Left forelimb (tissue), 1 donor: ENCODE measurements around the gene KIF26B.
"Not testable (repeated sequence)": the region's sequence is repeated elsewhere in the genome, so short reads cannot be mapped to it uniquely, and the experiment has no call there.

Experiments used
- DNase-seq: peaks from one replicate; pipeline ENCODE4 v3.0.0-alpha.2; 2018; ENCODE audit warnings: low spot score

KIF26B gene

GRCh38 chr1:245323765-245324164 lies 169.0 kb downstream of the KIF26B start:
- DNase-seq = not testable (repeated sequence)

- DNase-seq = no peak
These were observed 171.4 kb downstream of the KIF26B start for GRCh38 chr1:245325922-245326795.

DNA sequence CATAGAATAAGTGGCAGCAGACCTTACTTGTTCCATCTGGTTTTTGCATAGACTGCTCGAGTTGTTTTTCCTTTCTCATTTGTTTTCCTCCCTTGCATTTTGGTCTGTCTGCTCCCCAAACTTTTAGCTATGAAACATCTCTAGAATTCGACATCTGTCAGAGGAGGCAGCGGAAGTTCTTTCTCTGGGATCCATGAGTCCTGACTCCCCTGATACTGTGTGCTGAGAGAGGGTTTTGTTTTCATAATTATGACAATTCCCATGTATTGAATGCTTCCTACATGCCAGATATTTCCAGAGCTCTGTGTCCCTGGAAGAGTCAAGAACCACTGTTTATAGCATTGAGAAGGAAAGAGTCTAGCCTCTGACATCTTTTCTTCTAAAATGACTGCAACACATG lies 172.6 kb downstream of the KIF26B start:
- DNase-seq = no peak

- no peak for DNase-seq
These were observed 173.1 kb downstream of the KIF26B start for GRCh38 chr1:245327842-245328241.

DNA sequence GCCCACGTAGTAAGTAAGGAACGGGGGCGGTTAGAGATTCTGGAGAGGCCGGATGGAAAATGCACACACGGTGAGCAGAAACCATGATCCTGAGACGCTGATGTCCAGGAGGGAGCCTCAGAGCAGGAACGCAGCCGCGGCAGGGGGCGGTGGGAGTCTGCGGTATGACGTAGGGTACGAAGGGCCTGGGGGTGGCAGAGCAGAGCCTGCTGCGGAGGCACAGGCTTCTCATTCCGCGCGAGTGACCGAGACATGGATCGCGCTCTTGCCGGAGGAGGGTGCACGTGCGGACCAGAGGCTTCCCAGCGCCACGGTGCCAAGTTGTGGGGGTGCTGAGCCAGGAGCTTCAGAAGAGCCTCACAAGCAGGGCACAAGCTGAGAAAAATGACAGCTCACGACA lies 176.2 kb downstream of the KIF26B start:
- DNase-seq = no peak

- no peak for DNase-seq
These were observed 177.3 kb downstream of the KIF26B start for GRCh38 chr1:245332085-245332484.

- DNase-seq = no peak
These were observed 177.7 kb downstream of the KIF26B start for GRCh38 chr1:245332513-245332912.

DNA sequence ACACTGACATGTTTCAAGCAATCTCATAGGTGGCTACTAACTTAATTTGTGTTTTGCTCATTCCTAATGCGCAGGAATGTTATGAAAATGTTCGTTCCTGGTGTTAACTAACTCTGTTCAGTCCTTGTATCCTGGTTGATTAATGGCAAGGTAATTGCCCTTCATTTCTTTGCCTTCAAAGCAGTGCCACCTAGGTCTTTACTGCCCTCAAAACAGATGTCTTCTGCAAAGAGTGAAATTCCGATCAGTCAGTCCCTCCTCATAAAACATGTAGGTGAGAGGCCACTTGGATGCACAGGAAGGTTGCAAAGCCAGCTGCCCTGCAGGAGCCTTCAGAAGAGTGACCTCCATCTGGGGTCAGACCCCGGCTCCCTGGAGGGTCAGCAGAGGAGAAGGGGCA lies 179.4 kb downstream of the KIF26B start:
- DNase-seq = no peak

GRCh38 chr1:245334827-245335490 lies 180.2 kb downstream of the KIF26B start:
- no peak for DNase-seq

DNA sequence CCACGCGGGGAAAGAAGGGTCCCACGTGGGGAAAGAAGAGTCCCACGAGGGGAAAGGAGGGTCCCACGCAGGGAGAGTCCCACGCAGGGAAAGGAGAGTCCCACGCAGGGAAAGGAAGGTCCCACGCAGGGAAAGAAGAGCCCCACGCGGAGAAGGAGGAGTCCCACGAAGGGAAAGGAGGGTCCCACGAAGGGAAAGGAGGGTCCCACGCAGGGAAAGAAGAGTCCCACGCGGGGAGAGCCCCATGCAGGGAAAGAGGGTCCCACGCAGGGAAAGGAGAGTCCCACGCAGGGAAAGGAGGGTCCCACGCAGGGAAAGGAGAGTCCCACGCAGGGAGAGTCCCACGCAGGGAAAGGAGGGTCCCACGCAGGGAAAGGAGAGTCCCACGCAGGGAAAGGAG lies 180.9 kb downstream of the KIF26B start:
- DNase-seq = not testable (repeated sequence)

GRCh38 chr1:245336149-245336983 lies 181.6 kb downstream of the KIF26B start:
- DNase-seq = no peak

DNA sequence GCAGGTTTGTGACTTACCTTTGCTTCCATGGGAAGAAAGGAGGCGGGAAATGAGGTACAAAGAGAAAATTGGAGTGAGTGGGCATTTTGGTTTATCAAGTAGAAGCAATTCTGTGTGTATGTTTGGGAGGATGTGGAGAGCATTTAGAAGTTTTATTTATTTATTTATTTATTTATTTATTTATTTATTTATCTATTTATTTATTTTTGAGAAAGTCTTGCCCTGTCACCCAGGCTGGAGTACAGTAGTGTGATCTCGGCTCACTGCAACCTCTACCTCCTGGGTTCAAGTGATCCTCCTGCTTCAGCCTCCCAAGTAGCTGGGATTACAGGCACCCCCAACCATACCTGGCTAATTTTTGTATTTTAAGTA lies 182.2 kb downstream of the KIF26B start:
- DNase-seq = not testable (repeated sequence)

DNA sequence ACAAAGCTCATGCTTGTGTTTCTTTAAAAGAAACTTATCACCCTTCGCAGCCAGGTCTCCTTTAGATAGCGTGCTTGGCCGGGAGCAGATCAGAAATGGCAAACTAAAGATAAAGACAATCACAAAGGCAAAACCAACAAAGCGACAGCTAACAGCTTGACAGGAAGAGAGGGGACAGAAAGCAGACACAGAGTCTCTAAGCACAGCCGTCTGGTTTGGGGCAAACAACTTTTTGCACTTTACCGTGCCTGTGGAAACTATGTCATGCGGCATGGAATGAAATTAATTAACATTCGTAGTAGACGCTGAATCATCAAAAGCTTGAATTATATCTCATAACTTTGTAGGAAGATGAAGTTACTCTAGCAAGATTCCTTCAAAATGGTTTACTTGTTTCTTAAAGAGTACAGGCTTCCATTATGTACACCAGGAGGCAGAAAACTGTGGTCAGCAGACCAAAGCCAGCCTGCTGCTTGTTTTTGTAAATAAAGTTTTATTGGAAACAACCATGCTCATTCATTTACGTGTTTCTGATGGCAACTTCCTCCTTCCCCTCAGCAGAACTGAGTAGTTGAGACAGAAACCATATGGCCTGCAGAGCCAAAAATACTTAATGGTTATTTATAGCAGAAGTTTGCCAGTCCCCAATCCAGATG lies 183.2 kb downstream of the KIF26B start:
- no peak for DNase-seq

GRCh38 chr1:245338485-245338877 lies 183.7 kb downstream of the KIF26B start:
- DNase-seq = no peak

DNA sequence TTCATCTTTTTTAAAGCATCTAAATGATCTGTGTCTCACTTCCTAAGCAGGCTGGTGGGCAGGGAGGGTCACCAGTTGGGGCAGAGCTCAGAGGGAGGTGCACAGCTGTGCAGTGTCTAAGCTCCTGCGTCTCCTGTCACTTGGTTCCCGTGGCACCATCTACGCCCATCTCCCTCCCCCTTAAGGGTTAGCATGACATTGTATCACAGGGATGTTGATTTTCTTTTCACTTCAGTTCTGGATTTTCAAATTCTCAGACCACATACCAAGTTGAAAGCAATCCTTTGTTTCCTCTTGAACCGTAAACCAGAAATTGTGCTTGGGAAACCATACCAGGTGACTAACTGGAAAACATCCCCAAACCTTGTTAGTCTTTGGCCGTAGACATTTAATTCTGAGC lies 187.0 kb downstream of the KIF26B start:
- no peak for DNase-seq

DNA sequence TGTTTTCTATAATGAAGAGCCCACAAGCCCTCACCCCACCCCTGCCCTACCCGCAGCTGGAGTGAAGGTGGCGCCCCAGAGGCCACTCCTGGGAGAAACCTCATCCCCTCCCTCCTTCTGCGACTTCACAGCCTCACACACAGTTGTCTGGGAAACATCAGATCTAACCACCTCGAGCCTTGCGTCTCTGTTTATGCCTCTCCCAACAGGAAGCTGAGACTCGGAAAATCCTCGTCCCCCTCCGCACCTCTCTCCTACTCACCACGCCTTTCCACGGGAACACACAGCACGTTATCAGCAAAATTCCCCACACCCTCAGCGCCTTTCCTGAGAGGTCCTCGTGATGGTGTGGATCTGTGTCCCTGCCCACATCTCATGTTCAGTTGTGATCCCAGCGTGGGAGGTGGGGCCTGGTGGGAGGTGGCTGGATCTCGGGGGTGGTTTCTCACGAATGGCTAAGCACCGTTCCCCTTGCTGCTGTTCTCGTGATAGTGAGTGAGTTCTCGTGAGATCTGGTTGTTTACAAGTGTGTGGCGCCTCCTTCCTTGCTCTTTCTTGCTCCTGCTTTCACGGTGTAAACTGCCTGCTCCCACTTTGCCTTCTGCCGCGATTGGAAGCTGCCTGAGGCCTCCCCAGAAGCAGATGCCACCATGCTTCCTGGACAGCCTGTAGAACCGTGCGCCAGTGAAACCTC lies 190.6 kb downstream of the KIF26B start:
- DNase-seq = no peak

GRCh38 chr1:245348626-245349025 lies 193.8 kb downstream of the KIF26B start:
- DNase-seq = no peak

DNA sequence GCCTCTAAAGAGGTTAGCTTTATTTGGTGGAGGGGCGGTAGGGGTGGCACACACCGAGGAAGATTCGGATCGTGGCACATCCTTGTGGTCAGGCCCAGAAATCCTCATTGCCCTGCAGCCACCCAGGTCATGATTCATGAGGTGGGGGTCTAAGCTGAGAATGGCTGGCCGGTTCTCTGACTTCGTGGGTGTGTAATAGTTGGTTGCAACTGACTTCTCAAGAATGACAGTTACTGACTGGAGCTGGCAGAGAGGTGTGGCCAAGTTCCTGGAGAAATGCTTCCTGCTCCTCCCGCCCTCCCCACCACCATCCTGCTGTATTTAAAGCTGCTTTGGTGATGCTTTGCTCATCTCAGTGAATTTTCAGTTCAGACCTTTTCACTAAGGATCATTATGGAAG lies 198.6 kb downstream of the KIF26B start:
- DNase-seq = no peak

DNA sequence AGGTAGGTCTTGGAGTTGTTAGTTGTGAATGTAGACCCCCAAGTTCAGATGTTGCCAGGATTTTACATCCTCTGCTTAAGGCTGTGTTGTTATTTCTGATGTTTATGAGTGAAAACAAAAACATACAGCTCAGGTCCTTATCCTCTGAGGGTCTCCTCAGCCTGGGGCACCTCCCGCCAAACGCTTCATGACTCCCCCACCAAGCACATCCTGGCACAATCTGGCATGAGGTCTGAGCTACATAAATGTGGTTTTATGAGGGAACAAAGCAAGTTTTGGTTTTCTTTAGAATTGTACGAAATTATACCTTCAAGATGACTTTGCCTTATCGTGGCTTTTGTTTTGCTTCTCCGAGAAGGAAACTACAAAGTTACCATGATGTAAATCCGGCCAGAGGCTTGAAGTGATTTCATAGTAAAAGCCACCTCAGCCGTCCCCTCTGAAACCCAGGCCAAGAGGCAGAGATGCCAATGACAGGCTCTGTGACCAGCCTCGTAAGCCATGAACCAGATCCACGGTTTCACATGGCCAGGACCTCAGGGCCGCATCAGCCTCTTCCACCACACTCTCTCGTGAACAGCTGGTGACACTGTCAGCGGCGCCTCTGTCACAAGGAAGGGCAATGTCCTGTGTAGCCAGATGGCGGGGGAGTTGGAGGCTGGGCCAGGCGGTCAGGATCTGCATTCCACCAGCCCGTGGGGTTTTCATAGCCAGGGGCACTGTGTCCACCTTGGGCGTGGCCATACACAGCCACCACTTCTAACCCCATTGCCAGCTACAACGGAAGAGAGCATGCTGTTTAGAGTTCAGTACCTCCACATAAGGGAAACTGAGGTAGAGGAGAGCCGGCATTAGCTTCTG lies 199.4 kb downstream of the KIF26B start:
- no peak for DNase-seq

- DNase-seq = not testable (repeated sequence)
These were observed 201.3 kb downstream of the KIF26B start for GRCh38 chr1:245355851-245356630.
